Astrocyte of the spinal cord (primary cell): ENCODE results near the gene GYG2.
"Not testable (repeated sequence)": the region's sequence is repeated elsewhere in the genome, so short reads cannot be mapped to it uniquely, and the experiment has no call there.

Experiments used
- DNase-seq: peaks from one replicate; pipeline ENCODE4 v3.0.0; 2011; ENCODE audit warnings: low read depth, low spot score
- H3K4me3 ChIP-seq: 2 replicates; pipeline ENCODE4 v1.5.1; 2011; ENCODE audit warnings: low read depth, mild to moderate bottlenecking, low read length, moderate library complexity
- CTCF ChIP-seq: IDR thresholded peaks from 2 replicates; pipeline ENCODE4 v1.5.1; 2012; ENCODE audit warnings: low read depth, mild to moderate bottlenecking, low read length, inconsistent platforms
- in situ Hi-C: cut with HindIII; loops from 2 replicates; pipeline ENCODE4 v1.10.0; 2017; ENCODE audit warnings: low sequenced_read_pairs

The GYG2 gene

GRCh38 chrX:2828344-2828958 lies at the start of gene GYG2:
Gene GYG2 (plus strand): TSS chrX:2828930. CDS start chrX:2830189, 1,259 bp downstream.
- no peak for TF ChIP-seq CTCF
- peak within 1 kb of the TSS; percentile 30 for H3K4me3 ChIP-seq
- peak; percentile 37 for DNase-seq
- in situ Hi-C loops = no loop called here

- H3K4me3 ChIP-seq, DNase-seq, in situ Hi-C loops: not testable (repeated sequence)
These were observed 48.1 kb upstream of the GYG2 start for GRCh38 chrX:2780472-2781225.

- TF ChIP-seq CTCF = no peak
- no peak overlapping the region for H3K4me3 ChIP-seq
- in situ Hi-C loops = no loop called here
- no peak for DNase-seq
These were observed 47.5 kb upstream of the GYG2 start for GRCh38 chrX:2781226-2781571.

DNA sequence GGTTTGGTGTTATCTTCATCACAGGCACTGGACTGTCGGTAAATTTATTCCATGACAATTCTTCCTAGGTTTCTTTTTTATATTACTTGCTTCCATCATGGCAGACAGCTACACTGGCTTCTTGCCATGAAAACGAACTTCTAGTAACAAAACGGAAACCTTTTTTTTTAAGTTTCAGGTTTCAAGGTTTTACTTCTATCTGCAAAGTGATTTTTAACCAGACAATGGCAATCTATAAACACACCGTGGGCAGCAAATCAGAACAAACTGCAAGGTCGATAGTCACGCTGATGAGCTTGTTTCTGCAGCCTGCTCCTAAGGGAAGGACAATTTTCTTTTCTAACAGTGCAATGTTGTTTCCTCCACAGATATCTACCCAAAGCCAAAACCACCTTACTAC lies 47.0 kb upstream of the GYG2 start:
- in situ Hi-C loops = no loop called here
- DNase-seq = no peak
- no peak overlapping the region for H3K4me3 ChIP-seq
- TF ChIP-seq CTCF = no peak

DNA sequence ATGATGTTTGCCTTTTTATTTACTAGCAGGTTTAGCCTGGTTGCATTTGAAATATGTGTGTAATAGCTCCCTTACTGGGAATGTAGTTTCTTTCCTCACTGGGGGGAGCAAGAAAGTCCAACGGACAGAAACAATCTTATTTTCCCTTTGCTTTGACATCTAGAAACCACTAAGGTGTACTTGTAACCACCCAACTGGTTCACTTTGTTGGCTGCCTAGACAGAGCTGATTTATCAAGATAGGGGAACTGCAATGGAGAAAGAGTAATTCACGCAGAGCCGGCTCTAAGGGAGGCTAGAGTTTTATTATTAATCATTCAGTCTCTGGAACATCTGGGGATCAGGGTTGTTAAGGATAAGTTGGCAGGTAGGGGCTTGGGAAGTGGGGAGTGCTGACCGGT lies 46.6 kb upstream of the GYG2 start:
- no peak for DNase-seq
- in situ Hi-C loops = no loop called here
- H3K4me3 ChIP-seq = no peak overlapping the region
- TF ChIP-seq CTCF = no peak

GRCh38 chrX:2782778-2783177 lies 46.0 kb upstream of the GYG2 start:
- in situ Hi-C loops = no loop called here
- H3K4me3 ChIP-seq = no peak overlapping the region
- TF ChIP-seq CTCF = no peak
- DNase-seq = no peak

DNA sequence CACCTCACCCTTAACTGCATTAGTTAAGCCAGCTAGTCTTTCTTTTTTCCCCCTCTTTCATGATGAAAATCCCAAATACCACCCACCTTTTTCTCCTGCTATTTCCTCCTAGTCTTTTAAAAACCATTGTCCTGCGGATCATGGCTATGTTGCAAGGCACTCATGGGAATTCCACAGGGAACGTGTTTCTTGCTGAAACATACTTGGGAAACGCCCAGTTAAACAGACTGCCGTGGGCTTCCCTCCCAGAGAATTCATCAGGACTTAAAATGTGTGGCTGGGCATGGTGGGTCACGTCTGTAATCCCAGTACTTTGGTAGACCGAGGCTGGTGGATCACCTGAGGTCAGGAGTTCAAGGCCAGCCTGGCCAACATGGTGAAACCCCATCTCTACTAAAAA lies 44.7 kb upstream of the GYG2 start:
- no peak overlapping the region for H3K4me3 ChIP-seq
- TF ChIP-seq CTCF = no peak
- in situ Hi-C loops = no loop called here
- no peak for DNase-seq
